CD4-positive, alpha-beta T cell treated with Interleukin-21 for 1 hour (primary cell): ENCODE data around the gene PRSS12.
"Not testable (repeated sequence)": the region's sequence is repeated elsewhere in the genome, so short reads cannot be mapped to it uniquely, and the experiment has no call there.

Experiments used
- DNase-seq: peaks from one replicate; pipeline ENCODE4 v3.0.0-alpha.2; 2020

PRSS12 gene

GRCh38 chr4:118352843-118353533, at the start of gene PRSS12:
Gene PRSS12 (minus strand): TSS chr4:118353003. CDS start chr4:118352720, 283 bp downstream.
- peak; percentile 44 for DNase-seq

- DNase-seq: no peak
Observed at GRCh38 chr4:118400356-118400755, 47.6 kb upstream of the PRSS12 start.

GRCh38 chr4:118399883-118400282, 47.1 kb upstream of the PRSS12 start:
- not testable (repeated sequence) for DNase-seq

- no peak for DNase-seq
Observed at GRCh38 chr4:118398226-118399090, 45.7 kb upstream of the PRSS12 start.

- DNase-seq: no peak
Observed at GRCh38 chr4:118397623-118397979, 44.8 kb upstream of the PRSS12 start.

- no peak for DNase-seq
Observed at GRCh38 chr4:118396881-118397622, 44.2 kb upstream of the PRSS12 start.

- no peak for DNase-seq
Observed at GRCh38 chr4:118395057-118395644, 42.3 kb upstream of the PRSS12 start.

- DNase-seq: not testable (repeated sequence)
Observed at GRCh38 chr4:118392509-118392908, 39.7 kb upstream of the PRSS12 start.

GRCh38 chr4:118390121-118390520, 37.3 kb upstream of the PRSS12 start:
- DNase-seq: no peak

- DNase-seq: no peak
Observed at GRCh38 chr4:118389721-118390120, 36.9 kb upstream of the PRSS12 start.

- DNase-seq: no peak
Observed at GRCh38 chr4:118388606-118389005, 35.8 kb upstream of the PRSS12 start.

GRCh38 chr4:118381902-118382301, 29.1 kb upstream of the PRSS12 start:
- DNase-seq: no peak

GRCh38 chr4:118373614-118374255, 20.9 kb upstream of the PRSS12 start:
- DNase-seq: no peak

GRCh38 chr4:118372251-118372650, 19.4 kb upstream of the PRSS12 start:
- no peak for DNase-seq

- DNase-seq: no peak
Observed at GRCh38 chr4:118369231-118369630, 16.4 kb upstream of the PRSS12 start.

- no peak for DNase-seq
Observed at GRCh38 chr4:118367872-118368271, 15.1 kb upstream of the PRSS12 start.

- no peak for DNase-seq
Observed at GRCh38 chr4:118367361-118367760, 14.6 kb upstream of the PRSS12 start.

GRCh38 chr4:118363166-118363565, 10.4 kb upstream of the PRSS12 start:
- DNase-seq: no peak

- no peak for DNase-seq
Observed at GRCh38 chr4:118361192-118361591, 8.4 kb upstream of the PRSS12 start.

GRCh38 chr4:118360106-118360505, 7.3 kb upstream of the PRSS12 start:
- no peak for DNase-seq

GRCh38 chr4:118357601-118358000, 4.8 kb upstream of the PRSS12 start:
- DNase-seq: no peak

GRCh38 chr4:118356731-118357130, 3.9 kb upstream of the PRSS12 start:
- DNase-seq: no peak

GRCh38 chr4:118356111-118356510, 3.3 kb upstream of the PRSS12 start:
- no peak for DNase-seq
